ENCODE data around the gene PRKAR1A.

Gene PRKAR1A

DNA sequence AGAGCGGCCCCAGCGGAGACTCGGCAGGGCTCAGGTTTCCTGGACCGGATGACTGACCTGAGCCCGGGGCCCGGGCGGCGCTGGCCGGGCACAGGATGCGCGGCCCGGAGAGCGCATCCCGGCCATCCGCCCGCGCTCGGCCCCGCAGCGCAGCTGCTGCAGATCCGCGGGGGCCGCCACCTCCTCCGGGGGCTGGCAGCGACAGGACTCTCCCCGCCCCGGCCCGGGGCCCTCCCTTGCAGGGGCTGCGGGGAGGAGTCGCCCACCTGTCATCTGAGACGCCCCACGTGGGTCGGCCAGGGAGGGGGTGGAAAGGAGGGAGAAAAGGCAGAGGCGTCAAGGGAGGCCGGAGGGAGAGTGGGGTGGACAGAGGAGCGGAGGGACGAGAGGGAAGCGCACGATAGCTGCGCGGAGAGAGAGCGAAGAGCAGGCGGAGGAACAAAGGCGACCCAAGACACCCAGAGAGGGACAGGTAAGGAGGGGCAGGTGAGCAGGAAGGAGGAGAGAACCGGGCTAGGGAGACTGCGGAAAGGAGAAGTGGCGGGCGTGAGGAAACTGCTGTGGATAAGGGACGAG is 471 bp upstream of the PRKAR1A start:
- TF ChIP-seq, protein P1, sequence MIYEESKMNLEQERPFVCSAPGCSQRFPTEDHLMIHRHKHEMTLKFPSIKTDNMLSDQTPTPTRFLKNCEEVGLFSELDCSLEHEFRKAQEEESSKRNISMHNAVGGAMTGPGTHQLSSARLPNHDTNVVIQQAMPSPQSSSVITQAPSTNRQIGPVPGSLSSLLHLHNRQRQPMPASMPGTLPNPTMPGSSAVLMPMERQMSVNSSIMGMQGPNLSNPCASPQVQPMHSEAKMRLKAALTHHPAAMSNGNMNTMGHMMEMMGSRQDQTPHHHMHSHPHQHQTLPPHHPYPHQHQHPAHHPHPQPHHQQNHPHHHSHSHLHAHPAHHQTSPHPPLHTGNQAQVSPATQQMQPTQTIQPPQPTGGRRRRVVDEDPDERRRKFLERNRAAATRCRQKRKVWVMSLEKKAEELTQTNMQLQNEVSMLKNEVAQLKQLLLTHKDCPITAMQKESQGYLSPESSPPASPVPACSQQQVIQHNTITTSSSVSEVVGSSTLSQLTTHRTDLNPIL (CRISPR knock-in tag; IDR thresholded peaks at IDR 0.05; ENCODE audit: low read depth), result peak; percentile 48; the same call in 1 of the 2 replicates
- no peak for TF ChIP-seq ARNTL (CRISPR knock-in tag; IDR thresholded peaks at IDR 0.05; ENCODE audit: borderline replicate concordance, low read depth)
- TF ChIP-seq, protein P2, sequence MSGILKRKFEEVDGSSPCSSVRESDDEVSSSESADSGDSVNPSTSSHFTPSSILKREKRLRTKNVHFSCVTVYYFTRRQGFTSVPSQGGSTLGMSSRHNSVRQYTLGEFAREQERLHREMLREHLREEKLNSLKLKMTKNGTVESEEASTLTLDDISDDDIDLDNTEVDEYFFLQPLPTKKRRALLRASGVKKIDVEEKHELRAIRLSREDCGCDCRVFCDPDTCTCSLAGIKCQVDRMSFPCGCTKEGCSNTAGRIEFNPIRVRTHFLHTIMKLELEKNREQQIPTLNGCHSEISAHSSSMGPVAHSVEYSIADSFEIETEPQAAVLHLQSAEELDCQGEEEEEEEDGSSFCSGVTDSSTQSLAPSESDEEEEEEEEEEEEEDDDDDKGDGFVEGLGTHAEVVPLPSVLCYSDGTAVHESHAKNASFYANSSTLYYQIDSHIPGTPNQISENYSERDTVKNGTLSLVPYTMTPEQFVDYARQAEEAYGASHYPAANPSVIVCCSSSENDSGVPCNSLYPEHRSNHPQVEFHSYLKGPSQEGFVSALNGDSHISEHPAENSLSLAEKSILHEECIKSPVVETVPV (CRISPR knock-in tag; IDR thresholded peaks at IDR 0.05), result peak; percentile 80; the same call in 1 of the 2 replicates
- ATAC-seq, result peak; percentile 78

DNA sequence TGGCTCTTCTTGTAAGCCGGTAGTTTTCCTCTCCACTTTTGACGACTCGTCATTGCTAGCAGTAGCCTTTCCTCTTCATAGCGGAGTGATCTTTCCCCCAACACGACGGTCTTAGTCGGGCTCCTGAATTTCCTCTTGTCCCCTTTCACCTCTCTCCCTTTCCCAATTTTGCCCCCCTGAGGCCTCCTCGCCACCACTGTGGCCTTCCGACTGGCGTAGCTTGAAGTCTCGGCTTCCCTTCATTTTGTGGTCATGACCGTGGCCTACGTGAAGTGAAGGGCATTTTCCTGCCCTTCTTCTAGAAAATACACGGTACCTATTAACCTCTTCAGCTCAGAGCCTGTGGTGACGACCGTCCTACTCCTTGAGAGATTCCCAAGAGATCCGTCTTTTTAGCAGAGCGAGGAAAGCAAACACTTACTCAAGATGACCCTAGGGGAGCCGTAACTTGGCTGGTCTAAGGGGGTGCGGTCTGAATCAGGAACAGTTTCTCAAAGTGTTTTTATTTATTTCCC is 787 bp downstream of the PRKAR1A start:
- peak; percentile 9 for ATAC-seq
- TF ChIP-seq BACH2 (CRISPR knock-in tag; IDR thresholded peaks at IDR 0.05; ENCODE audit: borderline replicate concordance) (no peak), ZNF565 (CRISPR knock-in tag; conservative IDR thresholded peaks at IDR 0.05; ENCODE audit: low read depth) (no peak), ZC3H10 (CRISPR knock-in tag; IDR thresholded peaks at IDR 0.05) (no peak), RARB (CRISPR knock-in tag; IDR thresholded peaks at IDR 0.05) (no peak)
- TF ChIP-seq, protein P1 (CRISPR knock-in tag; IDR thresholded peaks at IDR 0.05; ENCODE audit: low read depth), result no peak
- TF ChIP-seq, protein P3, sequence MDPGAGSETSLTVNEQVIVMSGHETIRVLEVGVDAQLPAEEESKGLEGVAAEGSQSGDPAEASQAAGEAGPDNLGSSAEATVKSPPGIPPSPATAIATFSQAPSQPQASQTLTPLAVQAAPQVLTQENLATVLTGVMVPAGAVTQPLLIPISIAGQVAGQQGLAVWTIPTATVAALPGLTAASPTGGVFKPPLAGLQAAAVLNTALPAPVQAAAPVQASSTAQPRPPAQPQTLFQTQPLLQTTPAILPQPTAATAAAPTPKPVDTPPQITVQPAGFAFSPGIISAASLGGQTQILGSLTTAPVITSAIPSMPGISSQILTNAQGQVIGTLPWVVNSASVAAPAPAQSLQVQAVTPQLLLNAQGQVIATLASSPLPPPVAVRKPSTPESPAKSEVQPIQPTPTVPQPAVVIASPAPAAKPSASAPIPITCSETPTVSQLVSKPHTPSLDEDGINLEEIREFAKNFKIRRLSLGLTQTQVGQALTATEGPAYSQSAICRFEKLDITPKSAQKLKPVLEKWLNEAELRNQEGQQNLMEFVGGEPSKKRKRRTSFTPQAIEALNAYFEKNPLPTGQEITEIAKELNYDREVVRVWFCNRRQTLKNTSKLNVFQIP (CRISPR knock-in tag; IDR thresholded peaks at IDR 0.05; ENCODE audit: borderline replicate concordance, low read depth), result no peak
- TF ChIP-seq, protein P2 (CRISPR knock-in tag; IDR thresholded peaks at IDR 0.05), result no peak

DNA sequence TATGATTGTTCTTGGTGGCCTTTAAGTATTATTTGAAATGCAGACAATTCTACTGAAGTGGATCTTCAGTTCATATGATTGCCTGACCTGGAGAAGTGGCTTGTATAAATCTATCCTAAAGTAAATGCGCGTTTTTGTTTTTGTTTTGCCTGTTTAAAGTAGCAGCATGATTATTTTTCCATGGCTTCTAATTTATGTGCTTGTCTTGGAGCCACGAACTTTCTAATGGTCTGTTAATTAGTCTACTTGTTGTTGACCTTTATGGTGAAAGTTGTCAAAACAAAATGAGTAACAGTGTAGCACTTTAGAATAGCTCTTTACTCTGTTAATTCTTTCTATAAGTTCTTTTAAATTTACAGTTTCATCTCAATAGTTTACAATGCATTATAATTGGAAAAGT is 1.7 kb downstream of the PRKAR1A start:
- TF ChIP-seq BACH2 (CRISPR knock-in tag; IDR thresholded peaks at IDR 0.05; ENCODE audit: borderline replicate concordance) (no peak), OSR1 (CRISPR knock-in tag; IDR thresholded peaks at IDR 0.05) (no peak), ZFP30 (CRISPR knock-in tag; IDR thresholded peaks at IDR 0.05) (no peak), RARB (CRISPR knock-in tag; IDR thresholded peaks at IDR 0.05) (no peak), ESRRG (CRISPR knock-in tag; IDR thresholded peaks at IDR 0.05) (no peak), PPARA (CRISPR knock-in tag; IDR thresholded peaks at IDR 0.05; ENCODE audit: borderline replicate concordance) (no peak), ZNF8 (CRISPR knock-in tag; IDR thresholded peaks at IDR 0.05) (no peak), ARNTL (CRISPR knock-in tag; IDR thresholded peaks at IDR 0.05; ENCODE audit: borderline replicate concordance, low read depth) (no peak)
- TF ChIP-seq, protein P4, sequence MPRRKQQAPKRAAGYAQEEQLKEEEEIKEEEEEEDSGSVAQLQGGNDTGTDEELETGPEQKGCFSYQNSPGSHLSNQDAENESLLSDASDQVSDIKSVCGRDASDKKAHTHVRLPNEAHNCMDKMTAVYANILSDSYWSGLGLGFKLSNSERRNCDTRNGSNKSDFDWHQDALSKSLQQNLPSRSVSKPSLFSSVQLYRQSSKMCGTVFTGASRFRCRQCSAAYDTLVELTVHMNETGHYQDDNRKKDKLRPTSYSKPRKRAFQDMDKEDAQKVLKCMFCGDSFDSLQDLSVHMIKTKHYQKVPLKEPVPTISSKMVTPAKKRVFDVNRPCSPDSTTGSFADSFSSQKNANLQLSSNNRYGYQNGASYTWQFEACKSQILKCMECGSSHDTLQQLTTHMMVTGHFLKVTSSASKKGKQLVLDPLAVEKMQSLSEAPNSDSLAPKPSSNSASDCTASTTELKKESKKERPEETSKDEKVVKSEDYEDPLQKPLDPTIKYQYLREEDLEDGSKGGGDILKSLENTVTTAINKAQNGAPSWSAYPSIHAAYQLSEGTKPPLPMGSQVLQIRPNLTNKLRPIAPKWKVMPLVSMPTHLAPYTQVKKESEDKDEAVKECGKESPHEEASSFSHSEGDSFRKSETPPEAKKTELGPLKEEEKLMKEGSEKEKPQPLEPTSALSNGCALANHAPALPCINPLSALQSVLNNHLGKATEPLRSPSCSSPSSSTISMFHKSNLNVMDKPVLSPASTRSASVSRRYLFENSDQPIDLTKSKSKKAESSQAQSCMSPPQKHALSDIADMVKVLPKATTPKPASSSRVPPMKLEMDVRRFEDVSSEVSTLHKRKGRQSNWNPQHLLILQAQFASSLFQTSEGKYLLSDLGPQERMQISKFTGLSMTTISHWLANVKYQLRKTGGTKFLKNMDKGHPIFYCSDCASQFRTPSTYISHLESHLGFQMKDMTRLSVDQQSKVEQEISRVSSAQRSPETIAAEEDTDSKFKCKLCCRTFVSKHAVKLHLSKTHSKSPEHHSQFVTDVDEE (CRISPR knock-in tag; IDR thresholded peaks at IDR 0.05), result no peak
- TF ChIP-seq, protein P3 (CRISPR knock-in tag; IDR thresholded peaks at IDR 0.05; ENCODE audit: borderline replicate concordance, low read depth), result no peak
- ATAC-seq, result no peak

All from SK-N-SH treated with all-trans-retinoic acid at 6 μM for 48 hours (cell line).